Hepatocyte (in vitro differentiated cells): ENCODE data around the gene RALGAPA2.

Experiments used
- CTCF ChIP-seq: fragments of 200-600 bp; sonication (generic); IDR thresholded peaks from 2 replicates; pipeline ENCODE4 v1.5.1; 2016; ENCODE audit warnings: antibody characterized with exemption, mild to moderate bottlenecking; ENCODE audit not compliant: poor library complexity
- EZH2 ChIP-seq: fragments of 200-600 bp; sonication (generic); IDR thresholded peaks from 2 replicates; pipeline ENCODE4 v1.6.1; 2016; ENCODE audit warnings: antibody characterized with exemption, mild to moderate bottlenecking, borderline replicate concordance
- EZH2phosphoT487 ChIP-seq: fragments of 200-600 bp; sonication (generic); IDR thresholded peaks from one replicate; pipeline ENCODE4 v1.6.1; 2018; ENCODE audit warnings: antibody characterized with exemption, mild to moderate bottlenecking, low read depth, moderate library complexity; ENCODE audit not compliant: unreplicated experiment, severe bottlenecking

- TF ChIP-seq CTCF, result no peak
- no peak for TF ChIP-seq EZH2phosphoT487
- no peak for TF ChIP-seq EZH2
Observed at GRCh38 chr20:20755674-20756319, 43.4 kb upstream of the RALGAPA2 start.
